Measurements from ENCODE around the gene TRMT61A. TPM values are rescaled to one million over a fixed set of nuclear protein-coding genes. Genes with fewer than 3 reads are reported as not detected.
"Not testable (repeated sequence)": the region's sequence is repeated elsewhere in the genome, so short reads cannot be mapped to it uniquely, and the experiment has no call there.

TRMT61A gene
- total RNA-seq, 2 donors from 2014 or later, result 19.6 to 40.4 TPM

DNA sequence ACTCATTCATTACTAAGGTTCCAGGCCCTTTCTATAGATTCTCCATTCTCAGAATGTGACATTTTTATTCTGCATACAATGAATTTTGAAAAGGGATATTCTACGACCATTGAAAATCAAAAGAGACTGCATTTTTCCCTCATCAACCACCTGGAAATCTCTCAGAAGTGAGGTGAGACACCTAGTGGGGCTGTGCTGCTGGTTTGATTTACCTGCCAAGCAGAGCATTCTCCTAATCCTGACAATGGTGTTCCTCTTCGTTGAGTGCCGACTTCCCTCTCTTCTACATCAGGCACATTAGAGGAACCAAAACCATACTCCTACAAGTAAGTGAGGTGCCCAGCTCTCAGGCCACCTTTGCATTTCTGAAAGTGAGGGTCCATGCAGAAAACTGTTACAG is 21.2 kb upstream of the TRMT61A start:
- intact Hi-C loops (cut with DNase I), result no loop called here
- H3K4me3 ChIP-seq, result no peak overlapping the region
- H3K36me3 ChIP-seq, result peaks cover 8 to 12% of the 10 kb centered on the region in 2 donors
- no peaks in the 10 kb centered on the region for H3K9me3 ChIP-seq
- H3K4me1 ChIP-seq (replicated peaks), result peaks cover 5% of the 10 kb centered on the region
- WGBS, result 68% methylated on average over 3 of the region's 3 CpGs
- no peak for DNase-seq (ENCODE audit: low spot score)
- TF ChIP-seq, protein P1, sequence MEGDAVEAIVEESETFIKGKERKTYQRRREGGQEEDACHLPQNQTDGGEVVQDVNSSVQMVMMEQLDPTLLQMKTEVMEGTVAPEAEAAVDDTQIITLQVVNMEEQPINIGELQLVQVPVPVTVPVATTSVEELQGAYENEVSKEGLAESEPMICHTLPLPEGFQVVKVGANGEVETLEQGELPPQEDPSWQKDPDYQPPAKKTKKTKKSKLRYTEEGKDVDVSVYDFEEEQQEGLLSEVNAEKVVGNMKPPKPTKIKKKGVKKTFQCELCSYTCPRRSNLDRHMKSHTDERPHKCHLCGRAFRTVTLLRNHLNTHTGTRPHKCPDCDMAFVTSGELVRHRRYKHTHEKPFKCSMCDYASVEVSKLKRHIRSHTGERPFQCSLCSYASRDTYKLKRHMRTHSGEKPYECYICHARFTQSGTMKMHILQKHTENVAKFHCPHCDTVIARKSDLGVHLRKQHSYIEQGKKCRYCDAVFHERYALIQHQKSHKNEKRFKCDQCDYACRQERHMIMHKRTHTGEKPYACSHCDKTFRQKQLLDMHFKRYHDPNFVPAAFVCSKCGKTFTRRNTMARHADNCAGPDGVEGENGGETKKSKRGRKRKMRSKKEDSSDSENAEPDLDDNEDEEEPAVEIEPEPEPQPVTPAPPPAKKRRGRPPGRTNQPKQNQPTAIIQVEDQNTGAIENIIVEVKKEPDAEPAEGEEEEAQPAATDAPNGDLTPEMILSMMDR (IDR thresholded peaks at IDR 0.05), result no peak
- TF ChIP-seq POLR2AphosphoS5 (IDR thresholded peaks at IDR 0.05), result no peak
- no peak for TF ChIP-seq POLR2A (IDR thresholded peaks at IDR 0.05)
- no peaks in the 10 kb centered on the region for H3K27me3 ChIP-seq (replicated peaks; ENCODE audit: insufficient read depth)
- no peak overlapping the region for H3K27ac ChIP-seq

DNA sequence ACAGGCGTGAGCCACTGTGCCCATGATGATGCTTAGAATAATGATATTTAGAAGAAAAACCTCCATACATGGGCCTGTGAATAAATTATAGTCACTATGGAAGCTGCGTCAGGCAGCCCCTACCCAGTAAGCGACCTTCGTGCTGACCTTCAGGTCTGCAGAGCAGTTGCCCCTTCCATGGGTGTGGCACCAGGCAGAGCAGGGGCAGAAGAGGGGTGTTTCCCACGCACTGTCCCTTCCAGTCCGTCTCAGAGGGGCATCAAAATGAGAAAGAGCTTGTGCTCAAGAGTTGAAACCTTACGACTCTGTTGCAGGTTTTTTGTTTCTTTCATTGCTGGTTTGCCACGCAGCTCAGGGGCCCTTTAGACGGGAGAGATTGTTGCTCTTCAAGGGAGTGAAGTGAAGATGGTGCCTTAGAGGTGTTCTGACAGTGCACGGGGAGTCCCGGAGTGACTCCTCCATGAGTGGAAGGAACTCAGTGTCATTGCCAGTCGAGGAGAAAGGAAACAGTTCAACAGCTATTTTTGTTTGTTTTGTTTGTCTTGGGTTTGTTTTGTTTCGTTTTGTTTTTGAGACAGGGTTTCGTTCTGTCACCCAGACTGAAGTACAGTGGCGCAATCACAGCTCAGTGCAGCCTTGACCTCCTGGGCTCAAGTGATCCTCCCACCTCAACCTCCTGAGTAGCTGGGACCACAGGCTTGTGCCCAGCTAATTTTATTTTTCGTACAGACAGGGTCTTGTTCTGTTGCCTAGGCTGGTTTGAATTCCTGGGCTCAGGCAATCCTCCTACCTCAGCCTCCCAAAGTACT is 20.3 kb upstream of the TRMT61A start:
- TF ChIP-seq, protein P1 (IDR thresholded peaks at IDR 0.05), result no peak
- TF ChIP-seq POLR2AphosphoS5 (IDR thresholded peaks at IDR 0.05) (no peak), POLR2A (IDR thresholded peaks at IDR 0.05) (no peak)
- intact Hi-C loops (cut with DNase I), result no loop called here

DNA sequence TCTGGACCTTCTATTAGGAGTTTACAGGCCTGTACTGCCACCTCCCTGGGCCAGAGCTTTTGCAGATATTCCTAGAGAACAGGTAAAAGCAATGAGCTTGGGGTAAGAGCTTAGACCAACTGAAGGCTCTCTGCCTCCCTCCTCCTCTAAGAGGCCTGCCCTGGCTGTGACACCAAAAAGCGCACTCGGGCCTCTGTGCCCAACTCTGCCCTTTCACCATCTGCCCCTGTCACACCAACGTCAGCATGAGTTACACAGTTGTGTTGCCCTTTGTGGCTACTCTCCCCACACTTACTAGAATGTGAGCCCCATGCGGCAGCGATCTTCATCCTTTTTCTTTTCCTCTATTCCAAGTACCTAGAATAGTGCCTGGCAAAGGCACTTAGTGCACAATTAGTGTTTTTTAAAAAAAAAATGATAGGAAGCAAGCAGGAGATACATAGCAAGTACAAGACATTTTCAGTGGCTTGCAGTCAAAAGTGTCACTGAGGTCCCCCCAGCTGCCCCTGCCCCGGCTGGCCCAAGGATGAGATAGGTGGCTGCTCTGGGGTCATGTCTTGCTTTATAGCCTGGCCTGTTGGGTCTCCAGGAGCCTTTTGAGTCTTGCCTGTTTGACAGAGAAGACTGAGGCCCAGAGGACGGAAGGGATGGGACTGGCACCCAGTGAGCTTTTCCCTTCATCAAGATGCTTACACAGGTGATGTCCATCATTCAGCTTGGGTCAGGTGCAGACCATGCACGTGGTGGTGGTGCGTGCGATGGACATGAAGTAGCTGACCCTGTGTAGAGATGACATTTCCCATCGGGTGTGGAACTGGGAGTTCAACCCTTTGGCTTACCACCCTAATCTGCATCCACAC is 18.9 kb upstream of the TRMT61A start:
- H3K4me3 ChIP-seq, result no peak overlapping the region
- no peaks in the 10 kb centered on the region for H3K9me3 ChIP-seq
- no peak for DNase-seq (ENCODE audit: low spot score)
- TF ChIP-seq POLR2AphosphoS5 (IDR thresholded peaks at IDR 0.05) (no peak), POLR2A (IDR thresholded peaks at IDR 0.05) (no peak)
- TF ChIP-seq, protein P1 (IDR thresholded peaks at IDR 0.05), result no peak
- peaks cover 11% of the 10 kb centered on the region for H3K4me1 ChIP-seq (replicated peaks)
- H3K27ac ChIP-seq, result no peak overlapping the region
- H3K27me3 ChIP-seq (replicated peaks; ENCODE audit: insufficient read depth), result no peaks in the 10 kb centered on the region
- 85% methylated on average over 11 of the region's 11 CpGs for WGBS
- H3K36me3 ChIP-seq, result peaks cover 0 to under 1% of the 10 kb centered on the region in 2 donors
- intact Hi-C loops (cut with DNase I), result no loop called here

More for the DNA sequence above, 20.3 kb upstream of the TRMT61A start:
- Histone ChIP-seq H3K4me1 (replicated peaks) (peaks cover 10% of the 10 kb centered on the region), H3K9me3 (no peaks in the 10 kb centered on the region), H3K36me3 (peaks cover 0 to 9% of the 10 kb centered on the region in 2 donors), H3K27me3 (replicated peaks; ENCODE audit: insufficient read depth) (no peaks in the 10 kb centered on the region), H3K4me3 (no peak overlapping the region), H3K27ac (no peak overlapping the region)
- DNase-seq (ENCODE audit: low spot score), result no peak
- WGBS, result 86% methylated on average over 16 of the region's 16 CpGs

DNA sequence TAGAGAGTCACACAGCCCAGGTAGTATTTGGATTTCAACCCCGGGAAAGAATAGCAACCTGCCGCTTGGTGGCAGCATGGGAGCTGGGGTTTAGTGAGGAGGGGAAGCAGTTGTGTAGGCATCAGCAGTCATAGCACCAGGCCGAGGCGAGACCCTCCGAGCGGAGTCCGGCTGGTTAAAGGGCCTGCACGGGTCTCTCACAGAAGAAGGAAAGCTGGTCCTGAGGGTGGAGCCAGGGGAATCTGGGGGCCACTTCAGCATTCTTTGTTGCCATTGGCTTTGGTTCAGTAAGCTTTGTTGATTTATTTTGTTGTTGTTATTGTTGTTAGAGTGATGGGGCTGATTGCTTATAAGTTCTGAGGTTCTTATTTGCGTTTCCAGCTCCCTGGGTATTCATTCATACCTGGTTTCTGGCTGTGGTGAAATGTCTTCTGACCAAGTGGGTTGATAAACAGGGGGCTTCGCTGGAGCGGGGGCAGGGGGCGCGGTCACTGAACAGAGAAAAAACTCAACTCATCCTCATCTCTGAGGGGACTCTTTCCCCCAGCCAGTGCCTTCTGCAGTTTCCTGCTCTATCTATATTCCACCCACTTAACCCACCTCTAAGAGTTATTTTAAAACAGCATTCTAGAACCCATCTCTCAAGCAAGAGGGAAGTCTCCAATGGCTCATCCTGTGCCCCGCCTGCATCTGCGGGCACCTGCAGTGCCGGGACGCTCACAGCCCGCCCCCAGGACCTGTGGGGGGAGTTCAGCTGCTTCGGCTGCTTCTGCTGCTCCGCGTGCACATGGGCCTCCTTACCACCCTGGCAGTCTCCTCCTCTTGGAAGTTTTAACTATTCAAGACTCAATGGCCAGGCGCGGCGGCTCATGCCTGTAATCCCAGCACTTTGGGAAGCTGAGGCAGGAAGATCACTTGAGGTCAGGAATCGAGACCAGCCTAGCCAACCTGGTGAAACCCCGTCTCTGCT is 18.0 kb upstream of the TRMT61A start:
- H3K4me3 ChIP-seq, result no peak overlapping the region
- H3K4me1 ChIP-seq (replicated peaks), result peaks cover 11% of the 10 kb centered on the region
- H3K27ac ChIP-seq, result no peak overlapping the region
- WGBS, result 88% methylated on average over 26 of the region's 26 CpGs
- H3K36me3 ChIP-seq, result no peaks in the 10 kb centered on the region
- H3K27me3 ChIP-seq (replicated peaks; ENCODE audit: insufficient read depth), result no peaks in the 10 kb centered on the region
- DNase-seq (ENCODE audit: low spot score), result no peak
- TF ChIP-seq, protein P1 (IDR thresholded peaks at IDR 0.05), result no peak
- TF ChIP-seq POLR2A (IDR thresholded peaks at IDR 0.05) (no peak), POLR2AphosphoS5 (IDR thresholded peaks at IDR 0.05) (no peak)
- no peaks in the 10 kb centered on the region for H3K9me3 ChIP-seq
- intact Hi-C loops (cut with DNase I), result no loop called here

DNA sequence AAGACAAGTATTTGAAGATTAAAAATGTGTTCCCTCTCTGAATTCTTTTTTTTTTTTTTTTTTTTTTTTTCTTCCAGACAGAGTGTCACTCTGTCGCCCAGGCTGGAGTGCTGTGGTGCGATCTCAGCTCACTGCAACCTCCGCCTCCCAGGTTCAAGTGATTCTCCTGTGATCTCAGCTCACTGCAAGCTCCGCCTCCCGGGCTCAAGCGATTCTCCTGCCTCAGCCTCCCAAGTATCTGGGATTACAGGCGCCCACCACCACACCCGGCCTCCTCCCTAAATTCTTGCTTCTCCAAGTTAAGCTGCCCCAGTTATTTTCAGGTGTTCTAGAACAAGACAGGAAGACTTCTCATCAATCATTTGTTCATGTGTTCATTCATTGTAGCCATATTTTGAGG is 16.8 kb upstream of the TRMT61A start:
- intact Hi-C loops (cut with DNase I); H3K36me3 ChIP-seq; H3K9me3 ChIP-seq; DNase-seq (ENCODE audit: low spot score); H3K4me3 ChIP-seq; H3K27me3 ChIP-seq (replicated peaks; ENCODE audit: insufficient read depth): not testable (repeated sequence)
- 95% methylated on average over 8 of the region's 8 CpGs for WGBS
- H3K4me1 ChIP-seq (replicated peaks), result peaks cover 11% of the 10 kb centered on the region
- H3K27ac ChIP-seq, result peak overlapping the region; percentile 67 to 81

Measured in prostate gland (tissue), 2 donors.